Endothelial cell of umbilical vein (primary cell): ENCODE data around the gene ARHGAP22. TPM values are rescaled to one million over a fixed set of nuclear protein-coding genes. Genes with fewer than 3 reads are reported as not detected.

Experiments
- BruUV-seq: library from RNA; stranded (reverse); fragments of 400-500 nt; replicated peaks from 2 replicates; lab custom pipeline; 2021; lab: Mats Ljungman, UMichigan
- CTCF ChIA-PET: fragments of 300-600, 350-600 bp; sonication (Branson Sonifier 250); formaldehyde crosslinking; loops from one replicate; lab custom pipeline; 2021; ENCODE audit warnings: antibody characterized with exemption, inconsistent platforms; lab: Charles Lee
- POLR2A ChIA-PET: fragments of 300-600, 350-600 bp; sonication (Branson Sonifier 250); formaldehyde crosslinking; loops from one replicate; lab custom pipeline; 2021; ENCODE audit warnings: antibody characterized with exemption, inconsistent platforms; lab: Charles Lee
- DNase-seq: peaks from one replicate; pipeline ENCODE4 v3.0.0-alpha.2; 2011; ENCODE audit warnings: low read depth, low spot score
- FAIRE-seq: peaks from 2 replicates; lab custom pipeline; 2011; peaks lifted over from hg19 to GRCh38; lab: Jason Lieb, UNC
- H2AFZ ChIP-seq: 2 replicates; pipeline ENCODE4 v1.6.0; 2012; ENCODE audit warnings: low read depth, low read length, control low read depth, inconsistent platforms
- H3K27ac ChIP-seq: 2 replicates; pipeline ENCODE4 v1.5.1; 2011; ENCODE audit warnings: low read depth, mild to moderate bottlenecking, control low read depth, low read length, moderate library complexity; ENCODE audit not compliant: insufficient read depth
- H3K27me3 ChIP-seq, 2 experiments: 2 replicates each; pipeline versions ENCODE4 v1.6.0 to v1.6.1; 2011; ENCODE audit warnings: low read length in 2 of 2, mixed read lengths in 1 of 2; ENCODE audit not compliant: control insufficient read depth in 2 of 2, insufficient read depth in 2 of 2
- H3K36me3 ChIP-seq, 2 experiments: 2 replicates in 1 of 2; 3 replicates in 1 of 2; pipeline ENCODE4 v1.5.1; 2011; ENCODE audit warnings: low read length in 2 of 2, mild to moderate bottlenecking in 1 of 2, moderate library complexity in 1 of 2; ENCODE audit not compliant: control insufficient read depth in 2 of 2, insufficient read depth in 2 of 2; ENCODE audit errors: extremely low read depth in 1 of 2
- H3K4me1 ChIP-seq: 3 replicates; pipeline ENCODE4 v1.5.1; 2011; ENCODE audit warnings: mild to moderate bottlenecking, low read length; ENCODE audit not compliant: control insufficient read depth, insufficient read depth; ENCODE audit errors: extremely low read depth
- H3K4me2 ChIP-seq: 2 replicates; pipeline ENCODE4 v1.6.1; 2011; ENCODE audit warnings: low read length, control low read depth, mixed read lengths; ENCODE audit not compliant: insufficient read depth
- H3K4me3 ChIP-seq, 3 experiments: fragments of 200-600 bp in 1 of 3; sonication (generic), shearing (Covaris generic) in 1 of 3; replicated peaks in 1 of 3; 2 replicates each; pipeline ENCODE4 v1.5.1; 2011 to 2016; ENCODE audit warnings: control low read depth in 3 of 3, low read length in 3 of 3, mild to moderate bottlenecking in 2 of 3, inconsistent platforms in 1 of 3, low read depth in 1 of 3, moderate library complexity in 1 of 3; ENCODE audit not compliant: insufficient read depth in 1 of 3
- H3K79me2 ChIP-seq: 2 replicates; pipeline ENCODE4 v1.6.0; 2012; ENCODE audit warnings: low read length, inconsistent platforms; ENCODE audit not compliant: control insufficient read depth, insufficient read depth
- H3K9ac ChIP-seq: replicated peaks from 2 replicates; pipeline ENCODE3; 2011; ENCODE audit warnings: low read length, control low read depth; ENCODE audit not compliant: insufficient read depth; ENCODE audit errors: extremely low read depth
- H3K9me1 ChIP-seq: replicated peaks from 3 replicates; pipeline ENCODE4 v1.6.0; 2011; ENCODE audit warnings: mild to moderate bottlenecking, low read length; ENCODE audit not compliant: control insufficient read depth, insufficient read depth; ENCODE audit errors: extremely low read depth
- H3K9me3 ChIP-seq: replicated peaks from 2 replicates; pipeline ENCODE4 v1.5.1; 2012; ENCODE audit warnings: low read length, inconsistent platforms; ENCODE audit not compliant: control insufficient read depth, insufficient read depth
- H4K20me1 ChIP-seq: replicated peaks from 2 replicates; pipeline ENCODE3; 2011; ENCODE audit warnings: mild to moderate bottlenecking, low read length; ENCODE audit not compliant: control insufficient read depth, insufficient read depth; ENCODE audit errors: extremely low read depth
- CTCF ChIP-seq, 2 donors: IDR thresholded peaks; 1 replicate in 1 of 2; 2 replicates in 1 of 2; pipeline ENCODE4 v1.5.1; 2011; ENCODE audit warnings: low read length in 2 of 2, mild to moderate bottlenecking in 2 of 2, moderate library complexity in 2 of 2, control low read depth in 1 of 2, inconsistent platforms in 1 of 2, low read depth in 1 of 2; ENCODE audit not compliant: insufficient read depth in 1 of 2; ENCODE audit errors: extremely low read depth in 1 of 2
- EZH2 ChIP-seq: IDR thresholded peaks from 2 replicates; pipeline ENCODE4 v1.6.1; 2012; ENCODE audit warnings: borderline replicate concordance, low read depth, mild to moderate bottlenecking, moderate library complexity, low read length, inconsistent platforms; ENCODE audit not compliant: severe bottlenecking
- FOS ChIP-seq: IDR thresholded peaks from 2 replicates; pipeline ENCODE4 v1.6.1; 2011; ENCODE audit warnings: mild to moderate bottlenecking, low read length, moderate library complexity, borderline replicate concordance; ENCODE audit not compliant: insufficient read depth
- GATA2 ChIP-seq: IDR thresholded peaks from 2 replicates; pipeline ENCODE4 v1.7.0; 2011; ENCODE audit warnings: low read depth, mild to moderate bottlenecking, moderate library complexity, mixed read lengths, low read length; ENCODE audit not compliant: insufficient read length, insufficient read depth
- JUN ChIP-seq: IDR thresholded peaks from 2 replicates; pipeline ENCODE4 v1.6.1; 2011; ENCODE audit warnings: borderline replicate concordance, low read depth; ENCODE audit not compliant: insufficient read length, insufficient read depth
- MAX ChIP-seq: IDR thresholded peaks from 2 replicates; pipeline ENCODE4 v1.6.1; 2011; ENCODE audit not compliant: insufficient read depth, insufficient read length
- MYC ChIP-seq: IDR thresholded peaks from one replicate; pipeline ENCODE4 v1.6.1; 2011; ENCODE audit warnings: mild to moderate bottlenecking, low read depth, low read length
- POLR2A ChIP-seq: IDR thresholded peaks from 2 replicates; pipeline ENCODE4 v1.6.1; 2012; ENCODE audit warnings: low read depth, mild to moderate bottlenecking, control low read depth, low read length
- POLR2AphosphoS5 ChIP-seq: IDR thresholded peaks from 2 replicates; pipeline ENCODE4 v1.6.1; 2012; ENCODE audit warnings: low read depth, mild to moderate bottlenecking, control low read depth, low read length, moderate library complexity; ENCODE audit not compliant: insufficient read depth
- dilution Hi-C: fragments of 300-500 bp; cut with MboI; formaldehyde crosslinking; loops from one replicate; pipeline ENCODE4 v1.15.0; 2019; ENCODE audit warnings: low sequenced_read_pairs; ENCODE audit not compliant: extremely low pct_ligation_motif_present
- intact Hi-C: fragments of 100-400 bp; cut with micrococcal nuclease; formaldehyde crosslinking; loops from one replicate; pipeline ENCODE4 v1.10.0; 2022
- polyA plus RNA-seq, 4 experiments: library from polyadenylated mRNA; depleted of rRNA in 3 of 4; stranded (reverse) in 3 of 4; unstranded in 1 of 4; fragments of >200 nt; gene quantifications; 2 replicates each; pipeline versions ENCODE4 v1.2.1 to v1.2.3, GENCODE V29; 2011 to 2012; ENCODE audit warnings: missing spikeins in 1 of 4
- total RNA-seq: library from RNA; stranded (reverse); gene quantifications from 2 replicates; pipeline ENCODE4 v1.2.3, GENCODE V29; 2021

Gene ARHGAP22
- total and polyA plus RNA-seq, 2 donors (not counting 3 experiments of a cell fraction or from before 2014, with no cell fraction given): 8.6 to 50.3 TPM

DNA sequence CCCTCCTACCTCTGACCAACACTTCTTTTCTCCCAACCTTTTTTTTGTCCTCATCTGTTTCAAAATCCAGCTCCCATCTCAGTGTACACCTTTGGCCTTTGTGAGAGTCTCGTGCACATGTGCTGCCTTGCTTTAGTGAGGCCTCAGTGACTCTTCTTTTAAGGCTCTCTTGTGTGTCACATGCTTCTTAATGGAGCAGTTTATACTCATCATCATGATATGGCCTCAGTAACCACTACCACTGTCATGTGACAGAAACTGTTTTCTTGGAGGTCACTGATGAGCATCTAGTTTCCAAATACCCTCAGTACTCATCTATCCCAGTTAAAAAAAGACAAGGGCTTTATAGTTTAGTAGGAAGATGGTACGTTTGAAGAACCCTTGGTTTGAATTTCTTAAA, 8.1 kb upstream of the ARHGAP22 start:
- CTCF ChIA-PET: interaction anchor here (0.9 to 1.3 kb wide), 2 partner anchors 13 to 43 kb away, joined by 3 to 12 read pairs; no protein-coding TSS in a partner anchor
- H3K79me2 ChIP-seq: no peaks in the 10 kb centered on the region
- intact Hi-C loops: no loop called here
- H3K4me3 ChIP-seq: no peak overlapping the region
- peaks cover 19% of the 10 kb centered on the region for H3K4me1 ChIP-seq
- no peaks in the 10 kb centered on the region for H3K36me3 ChIP-seq
- H3K9me3 ChIP-seq: no peaks in the 10 kb centered on the region
- H4K20me1 ChIP-seq: no peaks in the 10 kb centered on the region
- no peak overlapping the region for H3K9ac ChIP-seq
- no peak overlapping the region for H3K4me2 ChIP-seq
- no peak for DNase-seq
- no peaks in the 10 kb centered on the region for H3K9me1 ChIP-seq
- no peak overlapping the region for H3K27ac ChIP-seq
- BruUV-seq: no TSS peak
- no peak for TF ChIP-seq MYC
- TF ChIP-seq CTCF (IDR thresholded peaks at IDR 0.05; ENCODE audit: extremely low read depth in 1 of 2, insufficient read depth in 1 of 2, low read depth in 1 of 2, low read length in 2 of 2): no peak
- TF ChIP-seq POLR2AphosphoS5: no peak
- TF ChIP-seq JUN: no peak
- TF ChIP-seq MAX: no peak
- TF ChIP-seq POLR2A: no peak
- no peak for TF ChIP-seq EZH2
- TF ChIP-seq FOS: no peak
- no peak for TF ChIP-seq GATA2
- no peak for FAIRE-seq
- H3K27me3 ChIP-seq: no peaks in the 10 kb centered on the region
- POLR2A ChIA-PET: no interaction called here
- H2AFZ ChIP-seq: no peak overlapping the region
- dilution Hi-C loops: no loop called here
